SK-N-MC (cell line): ENCODE results near the gene ZMYND8.

Source experiments
- EZH2 ChIP-seq: fragments of 200-600 bp; sonication (generic); IDR thresholded peaks from one replicate; pipeline ENCODE4 v1.6.1; 2017; ENCODE audit warnings: antibody characterized with exemption
- FOXP2 ChIP-seq: optimal IDR thresholded peaks from 2 replicates; pipeline ENCODE3; 2011; ENCODE audit warnings: mild to moderate bottlenecking, moderate library complexity; ENCODE audit not compliant: insufficient read depth; ENCODE audit errors: extremely low read length, control extremely low read depth
- POLR2AphosphoS5 ChIP-seq: IDR thresholded peaks from 2 replicates; pipeline ENCODE4 v1.6.1; 2012; ENCODE audit warnings: mild to moderate bottlenecking, low read depth, low read length, borderline replicate concordance

DNA sequence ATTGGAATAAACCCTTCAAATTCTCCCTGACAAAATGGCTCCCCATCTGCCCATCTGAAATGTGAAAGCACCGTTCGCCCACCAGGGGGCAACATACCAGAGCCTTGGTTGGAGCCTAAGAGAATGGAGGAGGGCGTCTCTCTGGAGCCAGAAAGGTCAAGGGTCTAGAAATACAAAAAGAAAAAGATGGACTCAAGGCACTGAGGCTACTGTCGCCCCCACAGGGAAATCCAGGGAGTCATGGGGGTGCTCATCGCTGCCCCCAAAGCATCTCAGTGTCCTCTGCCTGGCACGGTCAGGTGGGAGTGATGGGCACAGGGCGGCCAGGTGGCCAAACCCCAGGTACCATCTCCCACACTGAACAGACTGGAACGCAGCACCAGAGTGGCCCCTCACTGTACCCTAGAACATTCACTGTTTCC lies 136.3 kb downstream of the ZMYND8 start:
- TF ChIP-seq EZH2 (no peak), POLR2AphosphoS5 (no peak), FOXP2 (no peak)
